Tibial nerve (tissue), 4 donors: ENCODE measurements around the gene MGAT3. TPM values are rescaled to one million over a fixed set of nuclear protein-coding genes. Genes with fewer than 3 reads are reported as not detected.
A peak's percentile ranks its signal among the peaks of the same experiment; 100 is the strongest.

Experiments
- DNase-seq, 2 donors: peaks; one replicate each; pipeline ENCODE4 v3.0.0-alpha.2; 2019; ENCODE audit warnings: low spot score in 2 of 2
- H3K27ac ChIP-seq, 4 donors: fragments of 200-600 bp; sonication (generic) in 3 of 4; one replicate each; pipeline ENCODE4 v1.5.1; 2017 to 2019; ENCODE audit warnings: mild to moderate bottlenecking in 1 of 4
- H3K27me3 ChIP-seq, 2 donors: fragments of 200-600 bp; sonication (generic) in 1 of 2; one replicate each; pipeline versions ENCODE4 v1.5.1 to v1.6.0; 2017 to 2019
- H3K36me3 ChIP-seq, 3 donors: fragments of 200-600 bp; sonication (generic); one replicate each; pipeline ENCODE4 v1.5.1; 2018 to 2019
- H3K4me1 ChIP-seq, 4 donors: fragments of 200-600 bp; sonication (generic) in 3 of 4; one replicate each; pipeline ENCODE4 v1.5.1; 2017 to 2019
- H3K4me3 ChIP-seq, 4 donors: fragments of 200-600 bp; sonication (generic) in 3 of 4; one replicate each; pipeline ENCODE4 v1.5.1; 2017 to 2019; ENCODE audit warnings: mild to moderate bottlenecking in 1 of 4, moderate library complexity in 1 of 4
- H3K9me3 ChIP-seq, 4 donors: fragments of 200-600 bp; sonication (generic) in 3 of 4; one replicate each; pipeline ENCODE4 v1.5.1; 2017 to 2019
- CTCF ChIP-seq, 5 experiments: fragments of 200-600 bp in 3 of 5; fragments of 450-650 bp in 2 of 5; sonication (generic) in 3 of 5; IDR thresholded peaks; one replicate each; pipeline ENCODE4 v1.5.1; 2016 to 2019; ENCODE audit warnings: antibody characterized with exemption in 5 of 5, mild to moderate bottlenecking in 3 of 5, moderate library complexity in 2 of 5
- EP300 ChIP-seq, 2 donors: sonication (generic); formaldehyde crosslinking; IDR thresholded peaks; one replicate each; pipeline ENCODE4 v1.6.1; 2017; ENCODE audit warnings: antibody characterized with exemption in 2 of 2, mild to moderate bottlenecking in 1 of 2
- POLR2A ChIP-seq, 2 donors: fragments of 450-650 bp; IDR thresholded peaks; one replicate each; pipeline ENCODE4 v1.6.1; 2017; ENCODE audit warnings: antibody characterized with exemption in 2 of 2, mild to moderate bottlenecking in 2 of 2, moderate library complexity in 2 of 2
- WGBS, 2 donors: methylation state at CpG; one replicate each; pipeline ENCODE4 v1.1.5; 2018; 5-methylcytosine and 5-hydroxymethylcytosine counted together
- total RNA-seq, 4 donors: library from RNA; depleted of rRNA; stranded (reverse); fragments of >200 nt; gene quantifications; one replicate each; pipeline ENCODE4 v1.1.0, GENCODE V29; 2016

MGAT3 gene
- total RNA-seq, 4 donors from 2014 or later = 26.2 to 32.7 (median 32.2) TPM

GRCh38 chr22:39526736-39527171, 69.9 kb downstream of the MGAT3 start:
- no peaks in the 10 kb centered on the region for H3K9me3 ChIP-seq
- peak overlapping the region in 3 of 4 donors; percentile 19 to 80 (median 69) for H3K27ac ChIP-seq
- H3K36me3 ChIP-seq = peaks cover 0 to 61% (median 7%) of the 10 kb centered on the region in 3 donors
- DNase-seq = no peak
- H3K27me3 ChIP-seq = no peaks in the 10 kb centered on the region
- 56 to 63% methylated on average over 4 of the region's 4 CpGs for WGBS, 2 donors
- TF ChIP-seq POLR2A (IDR thresholded peaks at IDR 0.05) (no peak), EP300 (IDR thresholded peaks at IDR 0.05) (no peak)
- H3K4me1 ChIP-seq = peaks cover 0 to 98% (median 81%) of the 10 kb centered on the region in 4 donors
- H3K4me3 ChIP-seq = no peak overlapping the region

- no peak for DNase-seq
- Histone ChIP-seq H3K27ac (peak overlapping the region in 3 of 4 donors; percentile 39 to 80 (median 69)), H3K9me3 (no peaks in the 10 kb centered on the region), H3K36me3 (peaks cover 0 to 53% (median 0%) of the 10 kb centered on the region in 3 donors), H3K27me3 (no peaks in the 10 kb centered on the region), H3K4me3 (no peak overlapping the region), H3K4me1 (peaks cover 0 to 93% (median 76%) of the 10 kb centered on the region in 4 donors)
- no peak for TF ChIP-seq EP300 (IDR thresholded peaks at IDR 0.05)
- TF ChIP-seq CTCF (IDR thresholded peaks at IDR 0.05) = no peak
- no peak for TF ChIP-seq POLR2A (IDR thresholded peaks at IDR 0.05)
- 46 to 53% methylated on average over 4 to 6 of the region's 6 CpGs for WGBS, 2 donors
These were observed 70.7 kb downstream of the MGAT3 start for GRCh38 chr22:39527481-39527961.

GRCh38 chr22:39528080-39528661, 71.4 kb downstream of the MGAT3 start:
- no peak for DNase-seq
- H3K4me3 ChIP-seq = peak overlapping the region in 1 of 4 donors; percentile 19
- no peaks in the 10 kb centered on the region for H3K27me3 ChIP-seq
- TF ChIP-seq EP300 (IDR thresholded peaks at IDR 0.05) (no peak), POLR2A (IDR thresholded peaks at IDR 0.05) (no peak), CTCF (IDR thresholded peaks at IDR 0.05) (no peak)
- H3K27ac ChIP-seq = peak overlapping the region in 3 of 4 donors; percentile 39 to 80 (median 69)
- peaks cover 0 to 89% (median 69%) of the 10 kb centered on the region in 4 donors for H3K4me1 ChIP-seq
- no peaks in the 10 kb centered on the region for H3K9me3 ChIP-seq
- H3K36me3 ChIP-seq = peaks cover 0 to 47% (median 0%) of the 10 kb centered on the region in 3 donors
- WGBS, 2 donors = 58% methylated on average over 11 to 12 of the region's 12 CpGs

GRCh38 chr22:39528681-39529486, 72.1 kb downstream of the MGAT3 start:
- no peaks in the 10 kb centered on the region for H3K27me3 ChIP-seq
- WGBS, 2 donors = 21 to 27% methylated on average over 27 to 32 of the region's 32 CpGs
- DNase-seq = peak; percentile 83 to 84
- peak overlapping the region in 3 of 4 donors; percentile 61 to 80 (median 69) for H3K27ac ChIP-seq
- no peaks in the 10 kb centered on the region for H3K9me3 ChIP-seq
- peaks cover 0 to 89% (median 63%) of the 10 kb centered on the region in 4 donors for H3K4me1 ChIP-seq
- TF ChIP-seq CTCF (IDR thresholded peaks at IDR 0.05) = peak; percentile 94 to 99 (median 97)
- peak; percentile 52 to 79 for TF ChIP-seq EP300 (IDR thresholded peaks at IDR 0.05)
- peak in 1 of 2 donors; percentile 88 for TF ChIP-seq POLR2A (IDR thresholded peaks at IDR 0.05)
- peaks cover 0 to 40% (median 0%) of the 10 kb centered on the region in 3 donors for H3K36me3 ChIP-seq
- peak overlapping the region in 3 of 4 donors; percentile 1 to 19 (median 17) for H3K4me3 ChIP-seq

GRCh38 chr22:39529487-39529851, 72.7 kb downstream of the MGAT3 start:
- DNase-seq = no peak
- no peak for TF ChIP-seq POLR2A (IDR thresholded peaks at IDR 0.05)
- TF ChIP-seq EP300 (IDR thresholded peaks at IDR 0.05) = no peak
- peak in 2 of 5 experiments; percentile 8 to 18 for TF ChIP-seq CTCF (IDR thresholded peaks at IDR 0.05)
- Histone ChIP-seq H3K4me3 (peak overlapping the region in 1 of 4 donors; percentile 1), H3K27me3 (no peaks in the 10 kb centered on the region), H3K4me1 (peaks cover 0 to 89% (median 58%) of the 10 kb centered on the region in 4 donors), H3K9me3 (no peaks in the 10 kb centered on the region), H3K27ac (peak overlapping the region in 3 of 4 donors; percentile 61 to 80 (median 69)), H3K36me3 (peaks cover 0 to 34% (median 0%) of the 10 kb centered on the region in 3 donors)
- WGBS, 2 donors = 47 to 51% methylated on average over 8 to 17 of the region's 17 CpGs
